HG03457 (cell line): Measurements from ENCODE around the gene FTO.

ENCODE experiments used
- ATAC-seq: cut with Tn5 transposase; IDR thresholded peaks from one replicate; pipeline ENCODE4 v1.9.1; 2021; ENCODE audit warnings: moderate number of reproducible peaks; ENCODE audit not compliant: unreplicated experiment

FTO gene

GRCh38 chr16:54040480-54040879, 336.5 kb downstream of the FTO start:
- no peak for ATAC-seq

GRCh38 chr16:54040975-54041374, 337.0 kb downstream of the FTO start:
- no peak for ATAC-seq

- ATAC-seq: no peak
Observed at GRCh38 chr16:54048586-54049495, 344.9 kb downstream of the FTO start.

GRCh38 chr16:54049591-54050458, 345.9 kb downstream of the FTO start:
- no peak for ATAC-seq

- ATAC-seq: no peak
Observed at GRCh38 chr16:54050459-54051210, 346.7 kb downstream of the FTO start.

GRCh38 chr16:54051821-54052220, 347.9 kb downstream of the FTO start:
- no peak for ATAC-seq

GRCh38 chr16:54052271-54052670, 348.3 kb downstream of the FTO start:
- ATAC-seq: no peak

- no peak for ATAC-seq
Observed at GRCh38 chr16:54053891-54054820, 350.2 kb downstream of the FTO start.

GRCh38 chr16:54055191-54055590, 351.2 kb downstream of the FTO start:
- ATAC-seq: no peak

GRCh38 chr16:54055864-54056263, 351.9 kb downstream of the FTO start:
- ATAC-seq: no peak

GRCh38 chr16:54056921-54057320, 353.0 kb downstream of the FTO start:
- ATAC-seq: no peak

GRCh38 chr16:54059319-54059718, 355.4 kb downstream of the FTO start:
- ATAC-seq: no peak

- no peak for ATAC-seq
Observed at GRCh38 chr16:54060599-54061421, 356.9 kb downstream of the FTO start.

- no peak for ATAC-seq
Observed at GRCh38 chr16:54061454-54061853, 357.5 kb downstream of the FTO start.

GRCh38 chr16:54062361-54063278, 358.7 kb downstream of the FTO start:
- no peak for ATAC-seq

GRCh38 chr16:54063279-54063773, 359.4 kb downstream of the FTO start:
- ATAC-seq: no peak

GRCh38 chr16:54066451-54067105, 362.6 kb downstream of the FTO start:
- ATAC-seq: no peak
